Neural cell (in vitro differentiated cells): ENCODE data around the gene TOM1L1.

Experiments
- CTCF ChIP-seq: fragments of 450-650 bp; IDR thresholded peaks from 2 replicates; pipeline ENCODE4 v1.5.1; 2014; ENCODE audit warnings: antibody characterized with exemption, mild to moderate bottlenecking, moderate library complexity; ENCODE audit not compliant: poor library complexity, severe bottlenecking
- EP300 ChIP-seq: fragments of 450-650 bp; conservative IDR thresholded peaks from 2 replicates; pipeline ENCODE4 v1.6.1; 2014; ENCODE audit warnings: antibody characterized with exemption, mild to moderate bottlenecking, moderate library complexity; ENCODE audit not compliant: poor library complexity, severe bottlenecking
- EZH2 ChIP-seq: fragments of 200-600, 300-800 bp; shearing (Covaris generic), sonication (generic); IDR thresholded peaks from 2 replicates; pipeline ENCODE4 v1.6.1; 2014; ENCODE audit warnings: antibody characterized with exemption, low read length, borderline replicate concordance, mild to moderate bottlenecking; ENCODE audit not compliant: insufficient read depth, poor library complexity, severe bottlenecking
- MXI1 ChIP-seq: fragments of 450-650 bp; conservative IDR thresholded peaks from 2 replicates; pipeline ENCODE4 v1.6.1; 2014; ENCODE audit warnings: antibody characterized with exemption, mild to moderate bottlenecking; ENCODE audit not compliant: poor library complexity, severe bottlenecking
- RAD21 ChIP-seq: fragments of 450-650 bp; conservative IDR thresholded peaks from 2 replicates; pipeline ENCODE4 v1.6.1; 2014; ENCODE audit warnings: antibody characterized with exemption, mild to moderate bottlenecking, moderate library complexity
- REST ChIP-seq: IDR thresholded peaks from 2 replicates; pipeline ENCODE4 v1.6.1; 2012; ENCODE audit warnings: borderline replicate concordance
- TAF1 ChIP-seq: IDR thresholded peaks from 2 replicates; pipeline ENCODE4 v1.6.1; 2012; ENCODE audit warnings: low read depth

GRCh38 chr17:54944796-54945195 lies 44.1 kb downstream of the TOM1L1 start:
- TF ChIP-seq MXI1 (no peak), CTCF (no peak), EZH2 (no peak), RAD21 (no peak), TAF1 (no peak), EP300 (no peak), REST (no peak)
